GM19438 (cell line): ENCODE results near the gene KLHL28.

Experiments
- ATAC-seq: cut with Tn5 transposase; IDR thresholded peaks from one replicate; pipeline ENCODE4 v1.9.1; 2021; ENCODE audit warnings: low read depth; ENCODE audit not compliant: unreplicated experiment

The KLHL28 gene

DNA sequence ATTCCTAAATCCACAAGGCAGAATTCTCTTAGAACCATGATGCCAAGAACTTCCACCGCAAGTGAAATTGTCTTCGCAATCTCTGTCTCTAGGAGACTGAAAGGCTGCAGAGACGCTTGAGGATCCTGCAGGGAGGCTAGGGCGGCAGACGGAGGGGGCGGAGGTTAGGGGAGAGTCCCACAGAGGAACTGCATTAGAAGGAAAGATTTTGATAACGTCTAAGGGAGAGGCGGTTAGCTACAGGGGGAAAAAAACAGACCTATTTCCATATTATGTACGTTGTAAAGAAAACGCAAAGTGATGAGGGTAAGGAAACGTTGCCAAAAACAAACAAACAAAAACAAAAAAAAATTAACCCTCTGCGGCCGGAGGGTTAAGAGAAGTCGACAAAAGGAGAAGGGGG is 595 bp downstream of the KLHL28 start:
- ATAC-seq: peak; percentile 27

DNA sequence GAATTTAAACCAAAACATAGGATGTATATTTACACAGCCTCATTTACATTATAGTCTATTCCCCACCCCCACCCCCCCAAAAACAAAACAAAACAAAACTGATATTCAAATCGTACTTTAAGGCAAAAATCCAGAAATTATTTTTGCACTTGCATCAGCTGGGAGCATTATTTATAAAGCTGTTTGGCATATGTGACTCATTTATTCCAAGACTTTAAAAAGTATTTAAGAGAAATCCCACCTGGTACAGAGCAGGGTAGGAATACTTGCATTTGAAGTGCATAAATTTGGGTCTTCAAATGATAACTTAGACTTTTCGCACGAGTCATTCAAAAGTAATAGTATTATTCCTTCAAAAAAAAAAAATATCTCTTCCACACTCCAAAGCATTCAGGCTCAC is 1.1 kb downstream of the KLHL28 start:
- ATAC-seq: no peak

DNA sequence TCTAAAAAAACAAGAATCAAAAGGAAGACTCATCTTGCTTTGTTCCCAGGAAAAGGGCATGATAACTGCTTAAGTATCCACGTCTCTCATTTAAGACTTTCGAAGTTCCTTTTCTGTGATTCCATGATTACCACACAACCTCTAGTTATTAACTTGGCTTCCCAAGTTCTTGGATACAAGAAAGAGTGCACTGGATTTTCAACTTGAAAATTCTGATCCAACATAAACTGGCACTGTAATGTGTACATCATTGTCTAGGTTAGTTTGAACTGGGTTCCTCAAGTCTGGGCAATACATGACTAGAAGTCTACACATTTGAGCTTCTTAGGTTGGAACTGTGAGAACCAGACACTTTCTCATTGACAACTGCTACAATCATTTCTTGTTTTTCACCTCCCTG is 1.6 kb downstream of the KLHL28 start:
- ATAC-seq: no peak

DNA sequence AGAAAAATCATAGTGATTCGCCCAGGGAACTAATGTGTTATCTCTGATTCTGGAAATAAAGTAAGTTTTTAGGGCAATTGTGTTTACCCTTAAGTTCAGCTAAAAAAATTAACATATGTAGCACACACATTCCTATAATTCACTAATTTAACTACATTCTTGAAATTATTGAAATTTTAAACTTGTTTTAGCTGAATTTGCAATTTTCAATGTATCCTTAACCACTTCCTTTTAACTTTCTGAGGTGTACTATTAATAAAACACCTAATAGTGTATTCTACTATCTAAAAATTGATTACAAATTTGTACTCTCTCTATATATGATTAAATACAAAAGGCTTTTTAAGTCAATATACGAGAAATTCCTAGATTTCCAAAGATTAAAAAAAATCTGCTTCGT is 2.2 kb downstream of the KLHL28 start:
- no peak for ATAC-seq

DNA sequence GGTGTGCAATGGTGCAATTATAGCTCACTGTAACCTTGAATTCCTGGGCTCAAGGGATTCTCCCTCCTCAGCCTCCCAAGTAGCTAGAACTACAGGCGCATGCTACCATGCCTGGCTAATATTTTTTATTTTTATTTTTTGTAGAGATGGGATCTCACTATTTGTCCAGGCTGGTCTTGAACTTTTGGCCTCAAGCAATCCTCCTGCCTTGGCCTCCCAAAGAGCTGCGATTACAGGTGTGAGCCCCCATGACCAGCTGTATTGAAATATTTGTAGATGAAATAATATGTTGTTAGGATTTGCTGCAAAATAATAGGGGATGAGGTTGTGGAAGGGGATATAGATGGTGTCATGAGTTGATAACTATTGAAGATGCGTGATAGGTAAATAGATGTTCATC is 4.9 kb downstream of the KLHL28 start:
- ATAC-seq: no peak

DNA sequence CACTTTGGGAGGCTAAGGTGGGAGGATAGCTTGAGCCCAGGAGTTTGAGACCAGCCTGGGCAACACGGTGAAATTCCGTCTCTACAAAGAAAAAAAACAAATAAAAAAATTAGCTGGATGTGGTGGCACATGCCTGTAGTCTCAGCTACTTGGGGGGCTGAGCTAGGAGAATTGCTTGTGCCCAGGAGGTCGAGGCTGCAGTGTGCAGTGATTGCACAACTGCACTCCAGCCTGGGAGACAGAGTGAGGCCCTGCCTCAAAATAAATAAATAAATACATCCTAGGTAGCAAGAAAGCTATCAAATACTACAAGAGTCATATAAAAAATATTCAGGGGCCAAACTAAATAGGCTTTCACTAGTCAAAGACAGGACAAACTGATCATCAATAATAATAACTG is 6.2 kb downstream of the KLHL28 start:
- ATAC-seq: no peak

DNA sequence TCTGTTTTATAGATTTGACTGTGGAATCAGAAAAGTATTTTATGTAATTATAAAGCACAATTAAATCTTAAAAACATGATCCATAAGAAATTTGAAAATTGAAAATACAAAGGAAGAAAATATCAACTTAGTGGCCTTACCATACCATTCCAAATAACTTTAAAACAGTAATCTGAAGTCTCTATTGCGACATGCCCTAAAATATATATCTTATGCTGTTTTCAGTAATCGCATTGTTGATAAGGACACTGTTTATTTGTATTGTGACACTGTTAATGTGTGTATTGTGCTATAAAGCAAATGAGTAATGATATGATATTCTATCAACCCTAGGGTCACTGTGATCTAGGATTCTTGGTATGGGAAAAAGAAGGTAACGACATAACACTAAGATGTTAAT is 7.0 kb downstream of the KLHL28 start:
- ATAC-seq: no peak

DNA sequence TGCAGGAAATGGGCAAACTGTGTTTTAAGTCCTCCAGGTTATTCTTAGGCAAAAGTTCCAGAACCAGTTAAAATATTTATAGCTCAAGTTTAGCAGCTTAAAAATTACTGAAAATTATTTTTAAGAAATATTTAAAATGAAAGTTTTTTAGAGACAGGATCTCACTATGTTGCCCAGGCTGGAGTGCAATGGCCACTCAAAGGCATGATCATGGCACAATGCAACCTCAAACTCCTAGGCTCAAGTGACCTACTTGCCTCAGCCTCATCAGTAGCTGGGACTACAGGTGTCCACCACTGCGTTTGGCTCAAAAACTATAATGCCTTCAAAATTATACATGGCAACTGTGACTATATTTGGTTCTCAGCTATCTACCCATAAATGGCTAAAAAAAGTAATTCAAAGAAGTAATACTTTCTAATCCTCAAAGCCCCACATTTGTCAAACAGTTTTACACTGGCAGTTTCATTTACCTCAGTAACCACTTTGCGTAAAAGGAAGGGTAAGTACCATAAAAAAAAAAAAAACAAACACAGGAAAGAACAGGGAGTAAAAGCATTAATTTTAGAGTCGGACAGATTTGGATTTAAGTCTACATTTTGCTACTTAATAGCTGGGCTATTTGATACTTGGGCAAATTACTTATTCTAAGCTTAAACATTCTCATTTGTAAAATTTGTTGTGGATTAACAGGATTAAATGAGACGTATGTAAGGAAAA is 9.2 kb downstream of the KLHL28 start:
- no peak for ATAC-seq

DNA sequence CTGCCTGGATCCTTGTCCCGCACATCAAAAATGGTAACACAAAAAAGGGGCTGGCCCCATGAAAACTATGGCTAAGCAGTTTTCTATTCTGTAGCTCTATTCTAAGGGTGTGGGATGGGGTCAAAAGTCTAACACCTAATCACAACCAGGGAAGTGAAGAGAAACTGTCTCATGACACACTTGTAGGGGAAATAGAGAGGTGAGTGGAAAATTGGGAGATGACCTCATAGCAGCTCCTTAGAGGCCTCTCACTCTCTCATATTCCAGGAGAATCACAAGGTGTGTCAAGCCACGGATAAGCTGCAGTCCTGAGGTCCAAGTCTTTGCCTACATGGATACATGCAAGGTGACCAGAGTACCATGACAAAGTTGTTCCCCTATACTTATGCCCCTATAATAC is 10.7 kb downstream of the KLHL28 start:
- ATAC-seq: no peak

DNA sequence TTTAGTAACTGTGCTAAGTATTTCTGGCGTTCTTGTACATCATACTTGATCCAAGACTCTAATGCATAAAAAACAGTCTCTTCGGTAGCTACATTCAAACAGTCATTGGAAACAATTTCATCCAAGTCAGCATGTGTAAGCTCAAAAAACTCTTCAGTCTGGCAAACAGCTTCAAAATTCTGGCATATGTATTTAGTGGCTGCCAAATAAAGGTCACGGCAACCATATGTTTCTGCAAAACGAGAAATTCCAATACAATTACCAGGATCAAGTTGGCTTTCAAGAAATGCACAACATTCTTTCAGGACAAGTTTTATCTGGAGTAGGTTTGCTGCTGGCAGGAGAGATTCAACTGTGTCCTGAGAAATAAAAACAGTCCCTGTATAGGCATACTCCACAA is 16.5 kb downstream of the KLHL28 start:
- ATAC-seq: no peak

DNA sequence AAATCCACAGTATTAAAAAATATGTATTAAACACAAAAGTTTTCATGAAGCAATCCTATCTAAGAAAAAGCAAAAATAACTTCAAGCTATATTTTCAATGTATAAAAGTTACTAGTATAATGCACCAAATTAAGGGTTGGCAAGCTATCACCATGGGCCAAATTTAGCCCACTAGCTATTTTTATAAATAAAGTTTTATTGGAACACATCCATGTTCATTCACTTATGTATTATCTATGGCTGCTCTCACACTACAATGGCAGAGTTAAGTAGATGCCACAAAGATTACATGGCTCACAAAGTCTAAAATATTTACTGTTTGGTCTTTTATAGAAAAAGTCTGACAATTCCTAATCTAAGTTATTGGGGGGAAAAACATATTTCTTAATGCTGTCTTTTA is 17.6 kb downstream of the KLHL28 start:
- no peak for ATAC-seq

DNA sequence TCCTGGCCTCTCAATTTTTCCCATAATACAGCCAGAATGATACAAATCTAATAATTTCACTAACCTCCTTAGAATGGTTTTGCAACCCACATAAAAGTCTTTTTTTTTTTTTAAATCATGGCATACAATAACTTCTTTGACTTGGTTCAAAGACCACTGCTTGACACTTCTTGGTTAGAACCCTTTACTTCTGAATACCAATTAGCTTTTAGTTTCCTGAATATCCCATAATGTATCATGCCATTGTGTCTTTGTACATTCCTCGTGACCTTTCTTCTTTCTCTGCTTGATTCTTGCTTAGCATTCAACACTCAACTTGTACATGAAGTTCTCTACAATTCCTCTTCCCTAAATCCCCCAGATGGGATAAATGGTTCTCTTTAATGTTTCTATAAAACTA is 19.3 kb downstream of the KLHL28 start:
- no peak for ATAC-seq

DNA sequence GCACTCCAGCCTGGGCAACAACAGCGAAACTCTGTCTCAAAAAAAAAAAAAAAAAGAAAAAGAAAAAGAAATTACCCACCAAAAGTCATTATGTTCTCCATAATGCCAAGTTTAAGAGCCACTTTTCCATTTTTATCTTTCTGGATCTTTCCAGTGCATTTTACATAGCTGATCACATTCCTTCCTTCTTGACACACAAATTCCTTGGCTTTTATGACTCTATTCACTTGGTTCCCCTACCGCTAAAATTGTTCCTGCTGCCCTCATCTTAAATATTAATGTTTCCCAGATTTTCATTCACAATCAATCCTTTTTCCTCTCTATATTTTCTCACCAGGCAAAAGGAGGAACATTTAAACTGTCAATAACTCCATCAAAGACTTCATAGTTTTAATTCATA is 20.2 kb downstream of the KLHL28 start:
- no peak for ATAC-seq

DNA sequence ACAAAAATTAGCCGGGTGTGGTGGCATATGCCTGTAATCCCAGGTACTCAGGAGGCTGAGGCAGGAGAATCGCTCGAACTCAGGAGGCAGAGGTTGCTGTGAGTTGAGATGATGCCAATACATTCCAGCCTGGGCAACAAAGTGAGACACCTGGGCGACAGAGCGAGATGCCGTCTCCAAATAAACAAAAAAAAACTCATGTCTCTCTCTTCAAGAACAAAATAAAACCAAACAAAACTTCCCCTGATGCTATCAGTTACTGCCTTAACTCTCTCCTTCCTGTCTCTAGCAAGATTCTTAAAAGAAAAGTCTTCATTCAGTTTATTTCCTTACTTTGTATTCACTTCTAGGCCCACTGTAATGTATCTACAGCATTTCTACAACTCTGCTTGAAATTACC is 20.8 kb downstream of the KLHL28 start:
- no peak for ATAC-seq

DNA sequence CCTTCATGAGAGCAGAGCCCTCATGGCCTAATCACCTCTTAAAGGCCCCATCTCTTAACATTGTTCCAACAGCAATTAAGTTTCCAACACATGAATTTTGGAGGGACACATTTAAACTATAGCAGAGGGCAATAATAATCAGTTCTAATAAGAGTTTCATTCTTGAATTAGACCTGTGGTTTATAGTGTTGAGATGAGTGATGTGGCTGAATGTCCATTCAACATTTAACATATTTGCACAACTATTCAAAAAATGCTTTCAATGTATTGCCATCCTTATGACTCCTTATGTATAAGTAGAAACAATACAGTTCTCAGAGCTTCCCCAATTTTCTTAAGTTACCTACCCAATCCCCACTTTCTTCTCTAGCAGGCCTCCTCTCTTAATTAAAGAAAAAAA is 21.5 kb downstream of the KLHL28 start:
- ATAC-seq: no peak

DNA sequence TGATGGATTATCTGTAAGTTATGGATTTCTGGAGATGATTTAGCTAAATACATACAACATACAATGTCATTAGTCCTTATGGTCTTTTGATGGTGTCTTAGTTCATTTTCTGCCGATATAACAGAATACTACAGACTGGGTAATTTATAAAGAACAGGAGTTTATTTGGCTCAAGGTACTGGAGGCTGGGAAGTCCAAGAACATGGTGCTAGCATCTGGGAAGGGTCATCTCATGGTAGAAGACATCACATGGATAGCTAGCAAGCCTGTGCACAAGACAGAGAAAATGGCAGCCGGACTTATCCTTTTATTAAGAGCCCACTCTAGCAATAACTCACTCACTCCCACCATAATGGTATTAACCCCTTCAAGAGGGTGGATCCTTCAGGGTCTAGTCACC is 24.2 kb downstream of the KLHL28 start:
- ATAC-seq: no peak

DNA sequence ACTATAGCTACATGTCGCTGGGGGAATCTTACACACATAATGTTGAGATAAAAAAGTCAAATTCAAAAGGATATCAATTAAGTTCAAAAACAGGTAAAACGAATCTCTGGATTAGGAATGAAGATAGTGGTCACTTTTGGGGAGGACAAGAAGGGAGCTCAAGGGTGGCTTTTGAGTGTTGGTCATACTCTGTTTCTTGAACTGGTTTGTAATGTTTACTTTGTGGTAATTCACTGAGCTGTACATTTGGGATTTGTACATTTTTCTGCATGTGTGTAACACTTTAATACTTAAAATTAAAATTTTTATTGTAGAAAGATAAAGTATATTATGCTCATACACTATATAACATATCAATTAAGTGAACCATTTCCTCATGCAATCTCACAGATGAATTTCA is 26.6 kb downstream of the KLHL28 start:
- ATAC-seq: no peak

DNA sequence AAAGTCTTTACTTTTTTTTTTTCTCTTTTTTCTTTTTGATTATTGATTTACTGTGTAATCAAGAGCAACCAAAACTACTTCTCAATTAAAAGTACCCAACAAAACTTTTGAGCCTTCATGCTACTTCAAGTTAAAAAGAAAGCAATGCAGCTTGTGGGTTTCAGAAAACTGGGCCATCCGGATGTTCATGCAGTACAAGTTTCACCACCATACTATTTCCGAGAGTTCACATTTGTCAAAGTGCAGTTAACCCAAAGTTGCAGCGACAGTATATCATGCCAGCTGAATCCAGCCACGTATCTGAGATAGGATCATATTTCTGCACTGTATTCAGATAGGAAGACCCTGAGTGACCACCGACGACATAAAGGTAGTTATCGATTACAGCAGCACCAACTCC is 33.0 kb downstream of the KLHL28 start:
- no peak for ATAC-seq

DNA sequence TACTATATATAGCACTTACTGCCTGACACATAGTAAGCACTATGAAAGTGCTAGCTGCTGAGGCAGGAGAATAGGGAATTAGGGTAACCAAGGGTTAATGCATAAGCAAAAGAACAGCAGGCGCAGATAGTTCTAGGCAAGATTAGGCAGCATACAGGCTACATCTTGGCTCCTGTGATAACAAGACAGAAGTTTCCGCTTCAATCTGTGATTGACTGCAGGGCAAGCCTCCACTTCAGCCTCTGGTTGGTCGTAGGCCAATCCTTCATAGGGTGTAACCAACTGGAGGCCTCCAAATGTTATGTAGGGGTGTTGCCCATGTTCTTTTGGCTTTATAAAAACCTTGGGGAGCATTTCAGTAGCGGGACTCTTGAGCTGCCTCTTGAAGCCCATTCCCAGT is 46.9 kb downstream of the KLHL28 start:
- no peak for ATAC-seq

DNA sequence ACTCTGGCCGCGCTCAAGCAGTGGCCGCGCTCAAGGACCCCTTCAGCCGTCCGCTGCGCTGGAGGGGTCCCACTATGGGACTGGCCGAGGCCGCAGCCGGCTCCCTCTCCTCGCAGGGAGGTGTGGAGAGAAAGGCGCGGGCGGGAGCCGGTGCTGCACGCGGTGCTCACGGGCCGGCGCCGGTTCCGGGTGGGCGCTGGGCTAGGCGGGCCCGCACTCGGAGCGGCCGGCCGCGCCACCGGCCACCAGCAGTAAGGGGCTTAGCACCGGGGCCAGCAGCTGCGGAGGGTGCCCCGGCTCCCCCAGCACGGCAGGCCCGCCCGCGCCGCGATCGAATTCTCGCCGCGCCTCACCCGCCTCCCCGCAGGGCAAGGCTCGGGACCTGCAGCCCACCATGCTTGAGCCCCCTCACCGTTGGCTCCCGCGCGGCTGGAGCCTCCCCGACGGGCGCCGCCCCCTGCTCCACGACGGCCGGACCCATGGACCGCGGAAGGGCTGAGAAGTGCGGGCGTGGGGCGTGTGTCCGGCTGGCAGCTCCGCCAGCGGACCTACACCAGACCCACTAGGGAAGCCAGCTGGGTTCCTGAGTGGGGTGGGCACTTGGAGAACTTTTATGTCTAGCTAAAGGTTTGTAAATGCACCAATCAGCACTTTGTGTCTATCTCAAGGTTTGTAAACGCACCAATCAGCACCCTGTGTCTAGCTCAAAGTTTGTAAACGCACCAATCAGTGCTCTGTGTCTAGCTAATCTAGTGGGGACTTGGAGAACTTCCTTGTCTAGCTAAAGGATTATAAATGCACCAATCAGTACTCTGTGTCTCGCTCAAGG is 49.5 kb downstream of the KLHL28 start:
- no peak for ATAC-seq

DNA sequence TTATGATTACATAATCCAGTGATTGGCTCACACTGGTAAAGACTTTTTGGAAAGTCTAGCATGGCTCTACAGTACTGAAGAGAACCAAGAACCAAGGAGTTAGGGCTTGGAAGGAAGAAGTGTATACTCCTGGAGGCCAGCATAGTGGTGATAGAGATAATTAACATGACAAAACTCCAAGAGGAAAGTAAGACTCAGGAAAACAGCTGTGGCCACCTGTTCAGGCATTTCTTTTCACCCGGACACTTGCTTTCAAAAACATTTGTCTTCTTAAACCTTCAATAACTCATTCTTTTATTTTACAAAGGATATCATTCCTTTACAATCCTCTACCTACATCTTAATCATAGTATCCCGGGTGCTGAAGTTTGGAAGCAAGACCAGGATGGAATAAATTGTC is 50.9 kb downstream of the KLHL28 start:
- no peak for ATAC-seq

DNA sequence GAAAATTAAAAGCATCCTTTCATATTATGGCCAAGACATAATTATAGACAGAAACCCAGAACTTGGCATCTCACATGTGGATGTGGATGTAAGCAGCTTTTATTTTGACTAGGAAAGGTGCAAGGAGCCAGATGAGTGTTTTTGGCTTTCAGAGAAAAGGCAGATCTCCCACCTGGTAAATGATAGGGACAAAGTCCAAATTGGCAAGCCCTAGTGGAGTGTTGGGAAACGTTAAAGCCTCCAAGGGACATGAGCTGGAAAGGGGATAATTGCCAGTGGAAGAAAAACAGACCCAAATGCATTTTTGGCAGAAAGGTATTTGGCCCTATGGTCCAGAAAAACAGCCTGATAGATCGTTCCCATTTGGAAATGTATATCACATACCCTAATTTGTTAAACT is 60.1 kb downstream of the KLHL28 start:
- ATAC-seq: no peak
